Measurements from ENCODE around the gene BARD1. TPM values are rescaled to one million over a fixed set of nuclear protein-coding genes. Genes with fewer than 3 reads are reported as not detected.
"Not testable (repeated sequence)": the region's sequence is repeated elsewhere in the genome, so short reads cannot be mapped to it uniquely, and the experiment has no call there.

The BARD1 gene
- total RNA-seq, 1 experiment from 2014 or later: 43.2 TPM

GRCh38 chr2:214730800-214731407, 78.6 kb downstream of the BARD1 start:
- CTCF ChIA-PET: interaction anchor here (0.6 kb wide), 1 partner anchor 81 kb away, joined by 4 read pairs; no protein-coding TSS in a partner anchor
- Mint-ChIP-seq H3K27ac (ENCODE audit: unreplicated experiment) (no peak overlapping the region), H3K4me3 (ENCODE audit: low read depth, unreplicated experiment) (no peak overlapping the region), H3K36me3 (ENCODE audit: insufficient read depth, unreplicated experiment) (no peaks in the 10 kb centered on the region), H3K9me3 (ENCODE audit: low read depth, unreplicated experiment) (no peaks in the 10 kb centered on the region), H3K27me3 (ENCODE audit: unreplicated experiment) (no peaks in the 10 kb centered on the region), H3K4me1 (ENCODE audit: low read depth, unreplicated experiment) (no peaks in the 10 kb centered on the region)
- intact Hi-C loops (cut with micrococcal nuclease; ENCODE audit: unreplicated experiment): no loop called here
- DNase-seq: no peak
- BruUV-seq (replicated peaks): no TSS peak
- no peak for TF ChIP-seq CTCF (IDR thresholded peaks at IDR 0.05; ENCODE audit: unreplicated experiment)

GRCh38 chr2:214730248-214730647, 79.2 kb downstream of the BARD1 start:
- Mint-ChIP-seq H3K4me1 (ENCODE audit: low read depth, unreplicated experiment) (no peaks in the 10 kb centered on the region), H3K27ac (ENCODE audit: unreplicated experiment) (no peak overlapping the region), H3K9me3 (ENCODE audit: low read depth, unreplicated experiment) (no peaks in the 10 kb centered on the region), H3K4me3 (ENCODE audit: low read depth, unreplicated experiment) (no peak overlapping the region), H3K27me3 (ENCODE audit: unreplicated experiment) (no peaks in the 10 kb centered on the region), H3K36me3 (ENCODE audit: insufficient read depth, unreplicated experiment) (no peaks in the 10 kb centered on the region)
- no TSS peak for BruUV-seq (replicated peaks)
- DNase-seq: no peak
- intact Hi-C loops (cut with micrococcal nuclease; ENCODE audit: unreplicated experiment): no loop called here
- no peak for TF ChIP-seq CTCF (IDR thresholded peaks at IDR 0.05; ENCODE audit: unreplicated experiment)
- CTCF ChIA-PET: interaction anchor here (0.6 kb wide), 1 partner anchor 82 kb away, joined by 4 read pairs; no protein-coding TSS in a partner anchor

GRCh38 chr2:214724741-214725140, 84.7 kb downstream of the BARD1 start:
- no peak for DNase-seq
- H3K4me3 Mint-ChIP-seq (ENCODE audit: low read depth, unreplicated experiment): no peak overlapping the region
- H3K27ac Mint-ChIP-seq (ENCODE audit: unreplicated experiment): no peak overlapping the region
- CTCF ChIA-PET: no interaction called here
- no peaks in the 10 kb centered on the region for H3K4me1 Mint-ChIP-seq (ENCODE audit: low read depth, unreplicated experiment)
- H3K9me3 Mint-ChIP-seq (ENCODE audit: low read depth, unreplicated experiment): peaks cover 3% of the 10 kb centered on the region
- TF ChIP-seq CTCF (IDR thresholded peaks at IDR 0.05; ENCODE audit: unreplicated experiment): no peak
- no peaks in the 10 kb centered on the region for H3K27me3 Mint-ChIP-seq (ENCODE audit: unreplicated experiment)
- intact Hi-C loops (cut with micrococcal nuclease; ENCODE audit: unreplicated experiment): no loop called here
- peaks cover 6% of the 10 kb centered on the region for H3K36me3 Mint-ChIP-seq (ENCODE audit: insufficient read depth, unreplicated experiment)
- BruUV-seq (replicated peaks): no TSS peak

GRCh38 chr2:214717837-214718236, 91.6 kb downstream of the BARD1 start:
- DNase-seq; H3K27ac Mint-ChIP-seq (ENCODE audit: unreplicated experiment); H3K27me3 Mint-ChIP-seq (ENCODE audit: unreplicated experiment); intact Hi-C loops (cut with micrococcal nuclease; ENCODE audit: unreplicated experiment); H3K9me3 Mint-ChIP-seq (ENCODE audit: low read depth, unreplicated experiment); CTCF ChIA-PET; H3K4me1 Mint-ChIP-seq (ENCODE audit: low read depth, unreplicated experiment); H3K36me3 Mint-ChIP-seq (ENCODE audit: insufficient read depth, unreplicated experiment); BruUV-seq (replicated peaks); H3K4me3 Mint-ChIP-seq (ENCODE audit: low read depth, unreplicated experiment): not testable (repeated sequence)

GRCh38 chr2:214716811-214717560, 92.5 kb downstream of the BARD1 start:
- Mint-ChIP-seq H3K4me1 (ENCODE audit: low read depth, unreplicated experiment) (no peaks in the 10 kb centered on the region), H3K27ac (ENCODE audit: unreplicated experiment) (no peak overlapping the region), H3K9me3 (ENCODE audit: low read depth, unreplicated experiment) (peaks cover 3% of the 10 kb centered on the region), H3K27me3 (ENCODE audit: unreplicated experiment) (no peaks in the 10 kb centered on the region), H3K4me3 (ENCODE audit: low read depth, unreplicated experiment) (no peak overlapping the region), H3K36me3 (ENCODE audit: insufficient read depth, unreplicated experiment) (peaks cover 9% of the 10 kb centered on the region)
- intact Hi-C loops (cut with micrococcal nuclease; ENCODE audit: unreplicated experiment): no loop called here
- BruUV-seq (replicated peaks): no TSS peak
- CTCF ChIA-PET: no interaction called here
- DNase-seq: no peak
- no peak for TF ChIP-seq CTCF (IDR thresholded peaks at IDR 0.05; ENCODE audit: unreplicated experiment)

All from Calu3 (cell line).